OCI-LY7 (cell line): ENCODE results near the gene CDKAL1. TPM values are rescaled to one million over a fixed set of nuclear protein-coding genes. Genes with fewer than 3 reads are reported as not detected.

Source experiments
- BruUV-seq: library from RNA; stranded (reverse); fragments of 400-500 nt; replicated peaks from 2 replicates; lab custom pipeline; 2021; lab: Mats Ljungman, UMichigan
- CTCF ChIA-PET: fragments of 300-600 bp; sonication (Branson Sonifier 250); formaldehyde crosslinking; loops from one replicate; lab custom pipeline; 2022; ENCODE audit warnings: antibody characterized with exemption; ENCODE audit not compliant: unreplicated experiment; lab: Charles Lee
- POLR2A ChIA-PET: fragments of 300-600 bp; sonication (Branson Sonifier 250); formaldehyde crosslinking; loops from one replicate; lab custom pipeline; 2022; ENCODE audit warnings: antibody characterized with exemption; lab: Charles Lee
- DNase-seq: peaks from one replicate; pipeline ENCODE4 v3.0.0-alpha.2; 2015; ENCODE audit warnings: low spot score
- H2AFZ ChIP-seq: fragments of 200-600 bp; sonication (generic), shearing (Covaris generic); 2 replicates; pipeline ENCODE4 v1.6.1; 2014; ENCODE audit warnings: mild to moderate bottlenecking, antibody characterized with exemption, low read length, moderate library complexity
- H3K27ac ChIP-seq: fragments of 200-600 bp; sonication (generic); 2 replicates; pipeline ENCODE4 v1.5.1; 2014; ENCODE audit warnings: mixed run types, low read depth, mild to moderate bottlenecking, moderate library complexity, low read length, inconsistent platforms; ENCODE audit not compliant: poor library complexity, severe bottlenecking
- H3K36me3 ChIP-seq: fragments of 200-600 bp; sonication (generic); 2 replicates; pipeline ENCODE4 v1.6.1; 2014; ENCODE audit warnings: mild to moderate bottlenecking, antibody characterized with exemption, low read length, moderate library complexity, mixed read lengths; ENCODE audit not compliant: insufficient read depth
- H3K4me1 ChIP-seq: fragments of 200-600 bp; sonication (generic); 2 replicates; pipeline ENCODE4 v1.5.1; 2014; ENCODE audit warnings: mild to moderate bottlenecking, low read length; ENCODE audit not compliant: insufficient read depth, poor library complexity, severe bottlenecking
- H3K4me2 ChIP-seq: fragments of 200-600 bp; sonication (generic); 2 replicates; pipeline ENCODE4 v1.6.1; 2014; ENCODE audit warnings: mild to moderate bottlenecking, low read length
- H3K4me3 ChIP-seq: fragments of 200-600 bp; sonication (generic); 2 replicates; pipeline ENCODE4 v1.5.1; 2014; ENCODE audit warnings: mild to moderate bottlenecking, low read depth, low read length; ENCODE audit not compliant: poor library complexity, severe bottlenecking
- H3K79me2 ChIP-seq: fragments of 200-600 bp; sonication (generic); 2 replicates; pipeline ENCODE4 v1.6.1; 2016; ENCODE audit warnings: low read depth, mild to moderate bottlenecking, low read length, moderate library complexity, mixed read lengths; ENCODE audit not compliant: insufficient read depth
- H3K9me2 ChIP-seq: fragments of 200-600 bp; sonication (generic); 2 replicates; pipeline ENCODE4 v1.6.1; 2016; ENCODE audit warnings: mild to moderate bottlenecking, low read length, mixed read lengths; ENCODE audit not compliant: insufficient read depth
- H3K9me3 ChIP-seq: fragments of 200-600 bp; sonication (generic); 2 replicates; pipeline ENCODE4 v1.6.1; 2014; ENCODE audit warnings: mild to moderate bottlenecking, mixed run types, low read length, mixed read lengths
- H4K20me1 ChIP-seq: fragments of 200-600 bp; sonication (generic); 2 replicates; pipeline ENCODE4 v1.6.1; 2014; ENCODE audit warnings: mild to moderate bottlenecking, antibody characterized with exemption, low read length, moderate library complexity, mixed read lengths; ENCODE audit not compliant: insufficient read depth
- EZH2phosphoT487 ChIP-seq: fragments of 200-600 bp; sonication (generic); IDR thresholded peaks from 2 replicates; pipeline ENCODE4 v1.6.1; 2018; ENCODE audit warnings: low read depth, borderline replicate concordance, mild to moderate bottlenecking, mixed run types, antibody characterized with exemption, low read length, moderate library complexity, mixed read lengths
- intact Hi-C: fragments of 100-400 bp; cut with micrococcal nuclease; formaldehyde crosslinking; loops from one replicate; pipeline ENCODE4 v1.10.0; 2022; ENCODE audit not compliant: unreplicated experiment
- total RNA-seq, 2 experiments: library from RNA; depleted of rRNA in 1 of 2; stranded (reverse); fragments of >200 nt in 1 of 2; shearing (Covaris generic) in 1 of 2; gene quantifications; 2 replicates each; pipeline ENCODE4 v1.2.3, GENCODE V29; 2014 to 2022
- TF ChIP-seq, protein P1 (sequence below): fragments of 200-600 bp; sonication (generic); conservative IDR thresholded peaks from 2 replicates; pipeline ENCODE4 v1.5.1; 2014; ENCODE audit warnings: mild to moderate bottlenecking, antibody characterized with exemption, low read length, moderate library complexity, mixed read lengths

The CDKAL1 gene
- total RNA-seq, 2 experiments from 2014 or later, result 19.9 to 21.1 TPM

DNA sequence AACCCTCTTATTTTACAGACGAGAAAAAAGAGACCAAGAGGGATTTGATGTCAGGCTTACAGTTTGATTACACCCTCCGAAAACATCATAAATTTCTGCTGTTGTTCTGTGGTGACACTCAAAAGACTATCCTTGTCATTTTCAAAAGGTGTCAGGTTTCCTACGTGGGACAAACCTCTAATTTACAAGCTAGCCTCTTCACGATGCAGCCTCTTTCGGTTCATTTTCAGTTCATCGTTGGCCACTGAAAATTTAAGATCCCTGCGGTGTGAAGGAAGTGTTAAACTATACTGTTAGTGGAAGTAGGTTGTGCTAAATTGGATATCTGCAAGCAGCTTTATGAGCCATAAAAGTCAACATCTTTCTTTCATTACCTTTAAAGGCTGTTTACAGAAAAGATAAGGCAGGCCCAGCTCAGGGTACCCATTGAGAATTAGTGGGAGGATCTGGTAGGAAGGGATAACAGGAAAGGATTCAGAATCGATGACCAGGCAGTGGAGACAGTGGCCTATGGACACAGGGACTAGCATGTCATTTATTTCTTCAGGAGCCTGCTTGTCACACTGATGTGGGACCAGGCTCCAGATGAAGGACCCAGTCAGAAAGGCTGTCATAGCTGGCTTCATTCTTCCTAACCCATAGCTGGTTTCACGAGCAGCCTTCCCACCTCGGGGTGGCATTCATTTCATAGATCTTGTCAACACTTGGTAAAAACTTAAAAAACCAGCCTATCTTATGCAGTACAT, 730.2 kb downstream of the CDKAL1 start:
- Histone ChIP-seq H3K4me1 (no peaks in the 10 kb centered on the region), H3K9me3 (no peaks in the 10 kb centered on the region), H3K27ac (no peak overlapping the region), H3K79me2 (no peaks in the 10 kb centered on the region), H3K36me3 (no peaks in the 10 kb centered on the region), H4K20me1 (no peaks in the 10 kb centered on the region), H3K9me2 (no peaks in the 10 kb centered on the region), H2AFZ (no peak overlapping the region), H3K4me2 (no peak overlapping the region), H3K4me3 (no peak overlapping the region)
- no peak for TF ChIP-seq EZH2phosphoT487
- BruUV-seq, result no TSS peak
- no peak for DNase-seq
- intact Hi-C loops, result no loop called here
- CTCF ChIA-PET, result no interaction called here
- POLR2A ChIA-PET, result interaction anchor here (1.0 kb wide), 1 partner anchor 12 kb away, joined by 4 read pairs; no protein-coding TSS in a partner anchor

DNA sequence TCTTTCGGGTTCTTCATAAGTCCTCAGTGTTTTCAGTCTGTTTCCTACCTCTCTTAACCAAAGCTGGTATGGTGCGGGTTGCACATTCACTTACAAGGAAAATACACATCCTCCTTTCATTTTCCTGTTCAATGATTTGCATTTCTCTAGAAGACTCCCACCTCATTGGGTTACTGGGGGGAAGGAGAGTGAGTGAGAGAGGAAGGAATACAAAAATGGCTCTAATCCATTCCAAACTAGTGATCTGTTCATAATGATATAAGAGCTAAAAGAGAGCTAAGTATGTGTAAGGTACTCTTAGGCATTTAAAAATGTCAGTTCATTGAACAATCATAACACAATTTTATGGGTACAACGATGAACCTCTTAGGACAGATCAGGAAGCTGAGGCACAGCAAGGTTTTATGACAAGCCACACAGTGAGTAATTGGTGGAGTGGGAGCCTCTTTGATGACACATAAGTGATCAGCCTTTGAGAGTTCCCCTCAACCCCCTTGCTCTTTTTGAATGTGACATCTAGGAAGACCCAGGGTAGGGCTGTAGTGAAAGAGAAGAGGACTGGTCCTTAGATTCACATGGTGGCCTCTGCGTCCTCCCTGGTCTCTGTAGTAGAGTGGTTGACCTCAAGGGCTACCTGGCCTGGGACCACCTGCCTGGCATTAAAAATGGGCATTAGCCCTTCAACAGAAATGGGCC, 730.9 kb downstream of the CDKAL1 start:
- H3K9me3 ChIP-seq, result no peaks in the 10 kb centered on the region
- H3K27ac ChIP-seq, result no peak overlapping the region
- H3K4me1 ChIP-seq, result no peaks in the 10 kb centered on the region
- no peak for DNase-seq
- POLR2A ChIA-PET, result interaction anchor here (1.0 kb wide), 1 partner anchor 11 kb away, joined by 4 read pairs; no protein-coding TSS in a partner anchor
- no peaks in the 10 kb centered on the region for H3K36me3 ChIP-seq
- intact Hi-C loops, result no loop called here
- H2AFZ ChIP-seq, result no peak overlapping the region
- no peaks in the 10 kb centered on the region for H4K20me1 ChIP-seq
- TF ChIP-seq EZH2phosphoT487, result no peak
- TF ChIP-seq, protein P1, sequence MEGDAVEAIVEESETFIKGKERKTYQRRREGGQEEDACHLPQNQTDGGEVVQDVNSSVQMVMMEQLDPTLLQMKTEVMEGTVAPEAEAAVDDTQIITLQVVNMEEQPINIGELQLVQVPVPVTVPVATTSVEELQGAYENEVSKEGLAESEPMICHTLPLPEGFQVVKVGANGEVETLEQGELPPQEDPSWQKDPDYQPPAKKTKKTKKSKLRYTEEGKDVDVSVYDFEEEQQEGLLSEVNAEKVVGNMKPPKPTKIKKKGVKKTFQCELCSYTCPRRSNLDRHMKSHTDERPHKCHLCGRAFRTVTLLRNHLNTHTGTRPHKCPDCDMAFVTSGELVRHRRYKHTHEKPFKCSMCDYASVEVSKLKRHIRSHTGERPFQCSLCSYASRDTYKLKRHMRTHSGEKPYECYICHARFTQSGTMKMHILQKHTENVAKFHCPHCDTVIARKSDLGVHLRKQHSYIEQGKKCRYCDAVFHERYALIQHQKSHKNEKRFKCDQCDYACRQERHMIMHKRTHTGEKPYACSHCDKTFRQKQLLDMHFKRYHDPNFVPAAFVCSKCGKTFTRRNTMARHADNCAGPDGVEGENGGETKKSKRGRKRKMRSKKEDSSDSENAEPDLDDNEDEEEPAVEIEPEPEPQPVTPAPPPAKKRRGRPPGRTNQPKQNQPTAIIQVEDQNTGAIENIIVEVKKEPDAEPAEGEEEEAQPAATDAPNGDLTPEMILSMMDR, result no peak
- BruUV-seq, result no TSS peak
- no peaks in the 10 kb centered on the region for H3K79me2 ChIP-seq
- no peak overlapping the region for H3K4me2 ChIP-seq
- CTCF ChIA-PET, result no interaction called here
- H3K4me3 ChIP-seq, result no peak overlapping the region
- no peaks in the 10 kb centered on the region for H3K9me2 ChIP-seq

DNA sequence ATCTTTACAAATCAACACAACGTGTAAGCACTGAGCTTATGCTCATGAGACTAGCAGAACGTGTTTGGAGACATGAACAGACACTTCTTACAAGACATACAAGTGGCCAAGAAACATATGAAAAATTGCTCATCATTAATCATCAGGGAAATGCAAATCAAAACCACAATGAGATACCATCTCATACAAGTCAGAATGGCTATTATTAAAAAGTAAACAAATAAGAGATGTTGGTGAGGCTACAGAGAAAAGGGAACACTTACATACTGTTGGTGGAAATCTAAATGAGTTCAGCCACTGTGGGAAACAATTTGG, 731.4 kb downstream of the CDKAL1 start:
- CTCF ChIA-PET, result no interaction called here
- intact Hi-C loops, result no loop called here

More for the DNA sequence above, 731.4 kb downstream of the CDKAL1 start:
- H3K79me2 ChIP-seq, result no peaks in the 10 kb centered on the region
- H3K9me3 ChIP-seq, result no peaks in the 10 kb centered on the region
- H3K4me3 ChIP-seq, result no peak overlapping the region
- H3K4me2 ChIP-seq, result no peak overlapping the region
- no peaks in the 10 kb centered on the region for H4K20me1 ChIP-seq
- H3K27ac ChIP-seq, result no peak overlapping the region
- POLR2A ChIA-PET, result interaction anchor here (1.0 kb wide), 1 partner anchor 10 kb away, joined by 4 read pairs; no protein-coding TSS in a partner anchor
- no peak overlapping the region for H2AFZ ChIP-seq
- H3K4me1 ChIP-seq, result no peaks in the 10 kb centered on the region
- DNase-seq, result no peak
- no TSS peak for BruUV-seq
- H3K36me3 ChIP-seq, result no peaks in the 10 kb centered on the region
- TF ChIP-seq EZH2phosphoT487, result no peak
- H3K9me2 ChIP-seq, result no peaks in the 10 kb centered on the region
